Adrenal gland (tissue), 5 donors: ENCODE measurements around the gene DST.

ENCODE experiments used
- CTCF ChIP-seq, 6 experiments: fragments of 450-650 bp in 4 of 6; fragments of 200-600 bp in 2 of 6; sonication (generic) in 1 of 6; IDR thresholded peaks; 1 replicate in 5 of 6; 2 replicates in 1 of 6; pipeline versions ENCODE4 v1.5.1 to v1.8.0; 2016 to 2021; ENCODE audit warnings: antibody characterized with exemption in 6 of 6, mild to moderate bottlenecking in 2 of 6, moderate library complexity in 1 of 6
- POLR2A ChIP-seq, 2 donors: fragments of 450-650 bp; IDR thresholded peaks; one replicate each; pipeline ENCODE4 v1.6.1; 2017; ENCODE audit warnings: antibody characterized with exemption in 2 of 2, mild to moderate bottlenecking in 2 of 2, moderate library complexity in 1 of 2
- donor health status: DM: no; HTN: no; CAD: no.

GRCh38 chr6:56474532-56474931, 168.2 kb downstream of the DST start:
- TF ChIP-seq CTCF (IDR thresholded peaks at IDR 0.05) (no peak), POLR2A (IDR thresholded peaks at IDR 0.05) (no peak)
